HFF-Myc (cell line): Measurements from ENCODE around the gene TBC1D3B.
"Not testable (repeated sequence)": the region's sequence is repeated elsewhere in the genome, so short reads cannot be mapped to it uniquely, and the experiment has no call there.

Source experiments
- DNase-seq: peaks from one replicate; pipeline ENCODE4 v3.0.0-alpha.2; 2011; ENCODE audit warnings: low read depth; ENCODE audit errors: extremely low read depth
- H3K4me3 ChIP-seq: replicated peaks from 2 replicates; pipeline ENCODE4 v1.5.1; 2011; ENCODE audit warnings: low read depth, mild to moderate bottlenecking, control low read depth, low read length
- CTCF ChIP-seq: IDR thresholded peaks from 2 replicates; pipeline ENCODE4 v1.5.1; 2012; ENCODE audit warnings: mild to moderate bottlenecking, low read depth, low read length, control low read depth; ENCODE audit errors: missing control alignments

Gene TBC1D3B

DNA sequence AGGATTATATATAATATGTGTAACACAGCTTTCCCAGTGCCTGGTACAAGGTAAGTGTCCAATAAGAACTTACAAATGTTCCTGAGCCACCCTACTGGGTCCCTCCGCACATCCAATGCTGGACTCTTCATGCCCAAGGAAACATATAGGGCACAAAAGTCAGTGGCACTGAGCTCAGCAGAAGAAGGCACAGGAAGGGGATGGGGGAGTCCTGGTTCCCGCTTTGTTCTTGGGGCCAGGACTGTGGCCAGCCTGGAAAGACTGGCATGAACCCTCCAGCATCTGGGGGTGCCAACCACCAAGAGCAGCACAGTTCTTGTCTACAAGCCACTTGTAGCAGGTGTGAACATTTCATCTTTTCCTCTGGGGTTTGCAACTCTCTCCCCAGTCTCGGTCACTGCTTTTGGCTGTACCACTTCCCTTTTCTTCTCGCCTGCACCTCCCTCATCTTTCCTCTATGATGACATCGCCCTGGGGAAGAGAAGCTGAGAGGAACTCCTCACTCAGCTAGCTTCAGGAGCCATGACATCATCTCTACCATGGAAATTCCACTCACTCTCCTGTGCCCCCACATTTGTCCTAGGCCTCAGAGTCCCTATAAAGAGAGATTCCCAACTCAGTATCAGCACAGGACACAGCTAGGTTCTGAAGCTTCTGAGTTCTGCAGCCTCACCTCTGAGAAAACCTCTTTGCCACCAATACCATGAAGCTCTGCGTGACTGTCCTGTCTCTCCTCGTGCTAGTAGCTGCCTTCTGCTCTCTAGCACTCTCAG lies 34.2 kb upstream of the TBC1D3B start, which contains the start of gene CCL4L2:
TSS of gene CCL4L2 (plus strand) at position 625 of the 773 bp plus-strand sequence.
- not testable (repeated sequence) for DNase-seq, H3K4me3 ChIP-seq

GRCh38 chr17:36209575-36209974 lies 33.1 kb upstream of the TBC1D3B start:
- TF ChIP-seq CTCF: no peak
- no peak overlapping the region for H3K4me3 ChIP-seq
- DNase-seq: no peak

DNA sequence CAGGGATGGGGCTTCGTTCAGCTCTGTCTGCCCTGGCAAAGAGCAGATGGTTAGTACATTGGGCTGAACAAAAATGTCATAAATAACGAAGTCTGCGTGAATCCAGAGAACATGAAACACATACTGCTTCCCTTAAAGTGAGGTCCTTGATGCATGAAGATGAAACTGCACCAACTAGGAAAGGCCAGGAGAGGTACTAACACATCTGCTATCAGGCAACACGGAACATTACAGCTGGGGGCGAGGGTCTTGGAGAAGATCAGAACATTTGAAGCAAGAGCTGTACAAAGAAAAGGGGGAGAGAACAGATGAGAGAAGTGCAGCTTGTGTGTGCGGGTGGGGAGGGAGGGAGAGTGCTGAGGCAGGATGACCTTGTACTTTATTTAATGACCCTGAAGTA lies 30.9 kb upstream of the TBC1D3B start:
- DNase-seq, H3K4me3 ChIP-seq: not testable (repeated sequence)

GRCh38 chr17:36206486-36206821 lies 30.0 kb upstream of the TBC1D3B start:
- not testable (repeated sequence) for DNase-seq, H3K4me3 ChIP-seq

- DNase-seq: no peak
- no peak overlapping the region for H3K4me3 ChIP-seq
- no peak for TF ChIP-seq CTCF
These were observed 29.4 kb upstream of the TBC1D3B start for GRCh38 chr17:36205637-36206485.

DNA sequence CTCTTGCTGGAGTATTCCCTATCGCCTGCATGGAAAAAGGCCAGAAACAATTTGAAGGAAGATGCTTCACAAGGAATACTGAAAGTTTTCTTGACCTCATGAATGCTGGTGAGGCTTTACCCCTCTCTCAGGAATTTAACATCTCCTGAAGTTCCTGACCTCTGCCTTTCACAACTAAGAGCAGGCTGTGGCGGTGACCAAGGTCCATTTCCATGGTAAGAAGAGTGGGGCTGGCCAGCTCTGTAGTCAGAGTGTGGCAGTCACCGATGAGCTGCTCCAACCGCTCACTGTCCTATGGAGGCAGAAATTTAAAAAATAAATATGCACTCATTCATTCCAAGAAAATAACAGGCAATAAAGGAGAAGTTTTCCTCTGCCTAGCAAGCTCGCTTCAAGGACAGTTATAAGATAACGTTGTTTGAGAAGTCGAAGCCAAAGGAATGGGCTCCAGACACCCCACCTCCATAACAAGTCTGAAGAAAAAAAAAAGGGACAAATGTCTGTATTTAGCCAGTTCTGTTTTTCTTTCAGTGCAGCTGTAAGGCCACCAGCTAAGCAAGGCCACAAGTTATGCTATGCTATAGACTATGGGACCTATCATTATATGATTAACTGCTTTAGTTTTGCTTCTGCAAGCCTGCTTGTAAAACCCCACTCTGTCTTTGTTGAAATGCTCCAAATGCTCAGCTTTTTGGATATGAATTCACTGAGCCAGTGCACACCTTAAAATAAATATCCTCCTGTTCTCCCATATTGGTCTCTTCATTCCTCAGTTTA lies 28.5 kb upstream of the TBC1D3B start:
- no peak for DNase-seq
- H3K4me3 ChIP-seq: no peak overlapping the region
- no peak for TF ChIP-seq CTCF

- DNase-seq: no peak
- no peak overlapping the region for H3K4me3 ChIP-seq
- no peak for TF ChIP-seq CTCF
These were observed 26.9 kb upstream of the TBC1D3B start for GRCh38 chr17:36203335-36203734.

- DNase-seq: not testable (repeated sequence)
These were observed 25.1 kb upstream of the TBC1D3B start for GRCh38 chr17:36201506-36201905.

DNA sequence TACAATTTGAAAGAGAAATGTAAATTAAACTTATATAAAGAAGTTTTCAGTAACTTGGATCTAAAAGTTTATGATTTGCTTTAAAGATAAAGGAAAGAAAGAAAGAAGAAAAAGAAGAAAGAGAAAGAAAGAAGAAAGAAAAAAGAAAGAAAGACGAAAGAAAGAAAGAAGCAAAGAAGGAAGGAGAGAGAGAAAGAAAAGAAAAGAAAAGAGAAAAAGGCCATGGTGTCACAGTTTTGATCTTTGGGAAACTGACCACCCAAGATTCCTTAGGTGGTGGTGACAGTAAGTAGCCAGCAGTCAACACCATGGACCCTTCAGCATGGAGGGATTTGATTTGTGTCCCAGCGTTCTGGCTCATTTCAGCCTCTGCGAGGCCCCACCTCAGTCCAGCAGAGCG lies 24.7 kb upstream of the TBC1D3B start:
- H3K4me3 ChIP-seq, DNase-seq: not testable (repeated sequence)

More at GRCh38 chr17:36201506-36201905, 25.1 kb upstream of the TBC1D3B start:
- H3K4me3 ChIP-seq: not testable (repeated sequence)
